Measurements from ENCODE around the gene PARL.

Gene PARL

GRCh38 chr3:183816681-183817510 lies 67.8 kb downstream of the PARL start:
- H3K9me3 ChIP-seq (ENCODE audit: low read length) = no peaks in the 10 kb centered on the region
- H3K4me3 ChIP-seq (ENCODE audit: low read length) = no peak overlapping the region
- no peaks in the 10 kb centered on the region for H3K4me1 ChIP-seq (ENCODE audit: insufficient read depth, low read length)
- H3K36me3 ChIP-seq (ENCODE audit: insufficient read depth, low read length) = peaks cover 32% of the 10 kb centered on the region
- H2AFZ ChIP-seq (ENCODE audit: low read depth, low read length) = no peak overlapping the region
- H3K27me3 ChIP-seq (ENCODE audit: insufficient read depth, low read length) = no peaks in the 10 kb centered on the region

GRCh38 chr3:183815951-183816475 lies 68.7 kb downstream of the PARL start:
- Histone ChIP-seq H3K36me3 (ENCODE audit: insufficient read depth, low read length) (peaks cover 40% of the 10 kb centered on the region), H2AFZ (ENCODE audit: low read depth, low read length) (no peak overlapping the region), H3K4me1 (ENCODE audit: insufficient read depth, low read length) (no peaks in the 10 kb centered on the region), H3K27me3 (ENCODE audit: insufficient read depth, low read length) (no peaks in the 10 kb centered on the region), H3K9me3 (ENCODE audit: low read length) (no peaks in the 10 kb centered on the region), H3K4me3 (ENCODE audit: low read length) (no peak overlapping the region)

GRCh38 chr3:183815563-183815940 lies 69.1 kb downstream of the PARL start:
- H3K4me1 ChIP-seq (ENCODE audit: insufficient read depth, low read length) = no peaks in the 10 kb centered on the region
- H3K36me3 ChIP-seq (ENCODE audit: insufficient read depth, low read length) = peaks cover 45% of the 10 kb centered on the region
- no peak overlapping the region for H3K4me3 ChIP-seq (ENCODE audit: low read length)
- H3K27me3 ChIP-seq (ENCODE audit: insufficient read depth, low read length) = no peaks in the 10 kb centered on the region
- no peaks in the 10 kb centered on the region for H3K9me3 ChIP-seq (ENCODE audit: low read length)
- H2AFZ ChIP-seq (ENCODE audit: low read depth, low read length) = no peak overlapping the region

DNA sequence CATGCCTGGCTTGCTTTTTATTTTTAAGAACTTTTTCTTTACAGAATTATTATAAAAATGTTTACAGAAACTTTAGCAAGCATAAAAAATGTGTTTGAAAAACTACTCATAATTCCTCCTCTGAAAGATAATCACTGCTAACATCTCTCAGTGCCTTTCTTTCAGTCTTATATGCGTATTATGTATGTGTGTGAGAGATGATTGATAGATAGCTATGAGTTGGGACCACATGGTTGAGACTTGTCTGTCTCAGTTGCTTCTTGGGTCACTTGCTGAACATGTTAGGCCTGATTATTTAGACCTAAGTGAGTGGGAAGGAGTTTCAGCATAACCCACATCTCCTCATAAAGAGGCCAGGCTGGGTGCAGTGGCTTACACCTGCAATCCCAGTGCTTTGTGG lies 70.4 kb downstream of the PARL start:
- Histone ChIP-seq H3K4me3 (ENCODE audit: low read length) (no peak overlapping the region), H2AFZ (ENCODE audit: low read depth, low read length) (no peak overlapping the region), H3K36me3 (ENCODE audit: insufficient read depth, low read length) (peaks cover 58% of the 10 kb centered on the region), H3K27me3 (ENCODE audit: insufficient read depth, low read length) (no peaks in the 10 kb centered on the region), H3K9me3 (ENCODE audit: low read length) (no peaks in the 10 kb centered on the region), H3K4me1 (ENCODE audit: insufficient read depth, low read length) (no peaks in the 10 kb centered on the region)

DNA sequence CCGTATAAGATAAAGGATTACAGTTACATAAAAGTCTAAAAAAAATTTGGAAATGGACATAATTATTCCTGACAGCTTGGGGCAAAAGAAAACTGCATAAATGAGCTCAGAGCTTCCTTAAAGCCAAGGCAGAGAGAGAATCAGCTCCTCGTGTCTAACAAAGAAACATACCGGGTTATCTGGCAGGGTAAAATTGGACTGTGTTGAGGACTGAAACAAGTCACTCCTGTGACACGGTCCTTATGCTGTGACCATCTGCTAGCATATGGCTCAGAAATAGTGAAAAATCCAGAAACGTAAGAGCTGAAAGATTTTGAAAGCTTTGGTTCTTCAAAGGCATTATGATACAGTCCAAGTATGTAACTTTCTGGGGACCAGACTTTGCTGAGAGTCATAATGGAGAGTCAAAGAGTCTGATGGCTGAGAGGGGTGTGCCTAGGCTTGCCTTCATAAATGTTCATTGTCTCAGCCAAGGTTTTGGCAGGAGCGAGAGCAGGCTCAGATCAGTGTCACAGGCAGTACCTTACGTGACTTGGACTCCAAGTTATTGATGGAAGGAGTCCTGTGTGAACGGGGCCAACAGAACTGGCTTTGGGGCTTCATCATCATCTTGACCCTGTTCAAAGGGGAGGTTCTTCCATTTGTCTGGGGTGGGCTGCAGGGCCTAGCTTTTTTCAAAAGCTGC lies 71.8 kb downstream of the PARL start:
- Histone ChIP-seq H3K9me3 (ENCODE audit: low read length) (no peaks in the 10 kb centered on the region), H2AFZ (ENCODE audit: low read depth, low read length) (no peak overlapping the region), H3K4me1 (ENCODE audit: insufficient read depth, low read length) (no peaks in the 10 kb centered on the region), H3K27me3 (ENCODE audit: insufficient read depth, low read length) (no peaks in the 10 kb centered on the region), H3K4me3 (ENCODE audit: low read length) (no peak overlapping the region), H3K36me3 (ENCODE audit: insufficient read depth, low read length) (peaks cover 68% of the 10 kb centered on the region)

DNA sequence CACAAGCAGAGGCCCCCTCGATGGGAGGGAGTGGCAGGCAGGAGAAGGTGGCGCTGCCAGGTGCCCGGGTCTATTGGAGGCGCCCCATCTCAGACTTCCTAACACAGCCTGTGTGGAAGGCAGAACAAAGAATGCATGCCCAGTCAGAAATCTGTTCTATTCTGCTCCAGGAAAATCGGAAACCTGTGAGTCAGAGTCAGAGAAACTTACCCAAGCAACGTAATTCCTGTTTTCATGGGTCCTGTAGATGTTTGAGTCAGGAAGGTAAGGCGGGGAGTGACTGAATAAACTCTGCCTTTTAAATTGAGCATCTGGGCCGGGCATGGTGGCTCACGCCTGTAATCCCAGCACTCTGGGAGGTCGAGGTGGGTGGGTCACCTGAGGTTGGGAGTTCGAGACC lies 73.0 kb downstream of the PARL start:
- Histone ChIP-seq H2AFZ (ENCODE audit: low read depth, low read length) (no peak overlapping the region), H3K36me3 (ENCODE audit: insufficient read depth, low read length) (peaks cover 75% of the 10 kb centered on the region), H3K4me3 (ENCODE audit: low read length) (no peak overlapping the region), H3K27me3 (ENCODE audit: insufficient read depth, low read length) (no peaks in the 10 kb centered on the region), H3K4me1 (ENCODE audit: insufficient read depth, low read length) (no peaks in the 10 kb centered on the region), H3K9me3 (ENCODE audit: low read length) (no peaks in the 10 kb centered on the region)

- H3K9me3 ChIP-seq (ENCODE audit: low read length) = no peaks in the 10 kb centered on the region
- H3K36me3 ChIP-seq (ENCODE audit: insufficient read depth, low read length) = peaks cover 75% of the 10 kb centered on the region
- no peak overlapping the region for H3K4me3 ChIP-seq (ENCODE audit: low read length)
- H2AFZ ChIP-seq (ENCODE audit: low read depth, low read length) = no peak overlapping the region
- no peaks in the 10 kb centered on the region for H3K27me3 ChIP-seq (ENCODE audit: insufficient read depth, low read length)
- no peaks in the 10 kb centered on the region for H3K4me1 ChIP-seq (ENCODE audit: insufficient read depth, low read length)
Observed at GRCh38 chr3:183810643-183811594, 73.8 kb downstream of the PARL start.

- peaks cover 79% of the 10 kb centered on the region for H3K36me3 ChIP-seq (ENCODE audit: insufficient read depth, low read length)
- no peak overlapping the region for H3K4me3 ChIP-seq (ENCODE audit: low read length)
- H2AFZ ChIP-seq (ENCODE audit: low read depth, low read length) = no peak overlapping the region
- no peaks in the 10 kb centered on the region for H3K27me3 ChIP-seq (ENCODE audit: insufficient read depth, low read length)
- no peaks in the 10 kb centered on the region for H3K9me3 ChIP-seq (ENCODE audit: low read length)
- H3K4me1 ChIP-seq (ENCODE audit: insufficient read depth, low read length) = no peaks in the 10 kb centered on the region
Observed at GRCh38 chr3:183809270-183809669, 75.4 kb downstream of the PARL start.

GRCh38 chr3:183808355-183808754 lies 76.3 kb downstream of the PARL start:
- H3K27me3 ChIP-seq (ENCODE audit: insufficient read depth, low read length) = no peaks in the 10 kb centered on the region
- H3K4me3 ChIP-seq (ENCODE audit: low read length) = no peak overlapping the region
- H3K9me3 ChIP-seq (ENCODE audit: low read length) = no peaks in the 10 kb centered on the region
- H2AFZ ChIP-seq (ENCODE audit: low read depth, low read length) = no peak overlapping the region
- peaks cover 86% of the 10 kb centered on the region for H3K36me3 ChIP-seq (ENCODE audit: insufficient read depth, low read length)
- H3K4me1 ChIP-seq (ENCODE audit: insufficient read depth, low read length) = no peaks in the 10 kb centered on the region

GRCh38 chr3:183807881-183808280 lies 76.8 kb downstream of the PARL start:
- no peaks in the 10 kb centered on the region for H3K4me1 ChIP-seq (ENCODE audit: insufficient read depth, low read length)
- H2AFZ ChIP-seq (ENCODE audit: low read depth, low read length) = no peak overlapping the region
- no peak overlapping the region for H3K4me3 ChIP-seq (ENCODE audit: low read length)
- no peaks in the 10 kb centered on the region for H3K9me3 ChIP-seq (ENCODE audit: low read length)
- H3K36me3 ChIP-seq (ENCODE audit: insufficient read depth, low read length) = peaks cover 85% of the 10 kb centered on the region
- no peaks in the 10 kb centered on the region for H3K27me3 ChIP-seq (ENCODE audit: insufficient read depth, low read length)

GRCh38 chr3:183807209-183807728 lies 77.4 kb downstream of the PARL start:
- no peaks in the 10 kb centered on the region for H3K27me3 ChIP-seq (ENCODE audit: insufficient read depth, low read length)
- no peak overlapping the region for H3K4me3 ChIP-seq (ENCODE audit: low read length)
- no peak overlapping the region for H2AFZ ChIP-seq (ENCODE audit: low read depth, low read length)
- peaks cover 87% of the 10 kb centered on the region for H3K36me3 ChIP-seq (ENCODE audit: insufficient read depth, low read length)
- no peaks in the 10 kb centered on the region for H3K4me1 ChIP-seq (ENCODE audit: insufficient read depth, low read length)
- no peaks in the 10 kb centered on the region for H3K9me3 ChIP-seq (ENCODE audit: low read length)

GRCh38 chr3:183802989-183803388 lies 81.7 kb downstream of the PARL start:
- no peaks in the 10 kb centered on the region for H3K9me3 ChIP-seq (ENCODE audit: low read length)
- no peak overlapping the region for H3K4me3 ChIP-seq (ENCODE audit: low read length)
- H3K27me3 ChIP-seq (ENCODE audit: insufficient read depth, low read length) = no peaks in the 10 kb centered on the region
- no peaks in the 10 kb centered on the region for H3K4me1 ChIP-seq (ENCODE audit: insufficient read depth, low read length)
- peaks cover 86% of the 10 kb centered on the region for H3K36me3 ChIP-seq (ENCODE audit: insufficient read depth, low read length)
- no peak overlapping the region for H2AFZ ChIP-seq (ENCODE audit: low read depth, low read length)
